K562 (cell line): ENCODE results near the gene EPM2A. TPM values are rescaled to one million over a fixed set of nuclear protein-coding genes. Genes with fewer than 3 reads are reported as not detected.

ENCODE experiments used
- ATAC-seq: fragments of 200-7000 bp; cut with Tn5 transposase; 3 replicates; pipeline ENCODE4 v1.9.1; 2020; ENCODE audit warnings: moderate library complexity
- BruUV-seq: library from RNA; stranded (reverse); fragments of 400-500 nt; replicated peaks from 2 replicates; lab custom pipeline; 2021; lab: Mats Ljungman, UMichigan
- CTCF ChIA-PET: fragments of 300-600 bp; formaldehyde crosslinking; extraction: SDS; loops from one replicate; lab custom pipeline; 2021; ENCODE audit warnings: low intra/inter-chr PET ratio; lab: Yijun Ruan, JAX
- POLR2A ChIA-PET: fragments of 300-600, 350-650 bp; sonication (Branson Sonifier 250); formaldehyde crosslinking; extraction: SDS; loops from one replicate; lab custom pipeline; 2021; ENCODE audit warnings: antibody characterized with exemption, inconsistent platforms; lab: Yijun Ruan, JAX
- DNase-seq, 4 experiments: peaks; one replicate each; pipeline versions ENCODE4 v3.0.0 to v3.0.0-alpha.2; 2011 to 2018; ENCODE audit warnings: low spot score in 3 of 4, mixed read lengths in 3 of 4; ENCODE audit errors: extremely low read depth in 1 of 4
- FAIRE-seq: peaks from 2 replicates; lab custom pipeline; 2011; peaks lifted over from hg19 to GRCh38; lab: Jason Lieb, UNC
- H2AFZ ChIP-seq: 2 replicates; pipeline ENCODE4 v1.6.0; 2011; ENCODE audit warnings: low read depth, low read length, control low read depth, inconsistent platforms
- H3K27ac ChIP-seq: fragments of 200-600 bp; 3 replicates; pipeline ENCODE4 v1.8.0; 2011; ENCODE audit warnings: low read depth, mild to moderate bottlenecking, control low read depth, inconsistent platforms, low read length, moderate library complexity, mixed read lengths; ENCODE audit errors: extremely low read depth
- H3K27me3 ChIP-seq, 2 experiments: fragments of 300-600 bp in 1 of 2; 2 replicates in 1 of 2; 3 replicates in 1 of 2; pipeline versions ENCODE4 v1.6.0 to v1.8.0; 2011; ENCODE audit warnings: inconsistent platforms in 2 of 2, low read length in 2 of 2, mild to moderate bottlenecking in 1 of 2, mixed read lengths in 1 of 2, moderate library complexity in 1 of 2; ENCODE audit not compliant: control insufficient read depth in 2 of 2, insufficient read depth in 2 of 2
- H3K36me3 ChIP-seq: fragments of 300-600 bp; 3 replicates; pipeline ENCODE4 v1.8.0; 2011; ENCODE audit warnings: mild to moderate bottlenecking, low read length, inconsistent platforms; ENCODE audit not compliant: control insufficient read depth, insufficient read depth
- H3K4me1 ChIP-seq, 2 experiments: fragments of 200-600 bp in 1 of 2; replicated peaks in 1 of 2; 2 replicates in 1 of 2; 3 replicates in 1 of 2; pipeline versions ENCODE4 v1.5.1 to v1.8.0; 2011; ENCODE audit warnings: inconsistent platforms in 2 of 2, low read length in 2 of 2, mild to moderate bottlenecking in 1 of 2, mixed read lengths in 1 of 2, moderate library complexity in 1 of 2; ENCODE audit not compliant: control insufficient read depth in 2 of 2, insufficient read depth in 2 of 2
- H3K4me2 ChIP-seq: 2 replicates; pipeline ENCODE4 v1.6.1; 2011; ENCODE audit warnings: low read length, control low read depth, inconsistent platforms, mixed read lengths; ENCODE audit not compliant: insufficient read depth
- H3K4me3 ChIP-seq: fragments of 200-600 bp; sonication (generic), shearing (Covaris generic); 2 replicates; pipeline ENCODE4 v1.5.1; 2016; ENCODE audit warnings: control low read depth, inconsistent platforms
- H3K79me2 ChIP-seq: fragments of 200-600 bp; 3 replicates; pipeline ENCODE4 v1.8.0; 2011; ENCODE audit warnings: low read length, inconsistent platforms; ENCODE audit not compliant: control insufficient read depth, insufficient read depth
- H3K9ac ChIP-seq, 2 experiments: 2 replicates each; pipeline versions ENCODE4 v1.6.0 to v1.6.1; 2011; ENCODE audit warnings: low read depth in 2 of 2, low read length in 2 of 2, control low read depth in 1 of 2, inconsistent platforms in 1 of 2, mild to moderate bottlenecking in 1 of 2, mixed read lengths in 1 of 2; ENCODE audit not compliant: insufficient read depth in 1 of 2
- H3K9me1 ChIP-seq: one replicate; pipeline ENCODE4 v1.6.0; 2011; ENCODE audit warnings: inconsistent platforms, mild to moderate bottlenecking, low read length, moderate library complexity; ENCODE audit not compliant: control insufficient read depth, insufficient read depth
- H3K9me3 ChIP-seq: replicated peaks from 2 replicates; pipeline ENCODE4 v1.5.1; 2011; ENCODE audit warnings: low read depth, low read length, inconsistent platforms; ENCODE audit not compliant: control insufficient read depth, insufficient read depth
- H4K20me1 ChIP-seq: replicated peaks from 2 replicates; pipeline ENCODE4 v1.6.1; 2011; ENCODE audit warnings: low read length, inconsistent platforms, mixed read lengths; ENCODE audit not compliant: control insufficient read depth, insufficient read depth
- COPS2 ChIP-seq: fragments of 450-650 bp; conservative IDR thresholded peaks from 2 replicates; pipeline ENCODE4 v1.6.1; 2016; ENCODE audit warnings: mild to moderate bottlenecking, moderate library complexity
- CREBBP ChIP-seq: IDR thresholded peaks from one replicate; pipeline ENCODE4 v1.6.1; 2012; ENCODE audit warnings: low read depth, mild to moderate bottlenecking, control low read depth, inconsistent platforms, low read length
- HDAC8 ChIP-seq: fragments of 450-650 bp; IDR thresholded peaks from 2 replicates; pipeline ENCODE4 v1.6.1; 2016; ENCODE audit warnings: mild to moderate bottlenecking, missing genetic modification characterization, moderate library complexity, missing compliant biosample characterization
- XRCC4 ChIP-seq: IDR thresholded peaks from one replicate; pipeline ENCODE4 v1.6.1; 2011; ENCODE audit not compliant: insufficient read depth, insufficient read length; ENCODE audit errors: extremely low read depth
- ZNF512 ChIP-seq: IDR thresholded peaks from 2 replicates; pipeline ENCODE4 v1.6.1; 2016; ENCODE audit warnings: missing genetic modification characterization, missing compliant biosample characterization
- WGBS: fragments of 100-300 bp; shearing (Covaris generic); methylation state at CpG from one replicate; pipeline ENCODE4 v1.1.6; 2016; ENCODE audit warnings: low coverage, mixed read lengths; ENCODE audit not compliant: insufficient coverage; ENCODE audit errors: missing lambda C conversion rate; 5-methylcytosine and 5-hydroxymethylcytosine counted together
- in situ Hi-C: fragments of 300-500 bp; cut with MboI; formaldehyde crosslinking; loops from 4 replicates; pipeline ENCODE4 v1.15.0; 2018; ENCODE audit warnings: inconsistent platforms, mixed read lengths
- intact Hi-C: fragments of 100-400 bp; cut with micrococcal nuclease; formaldehyde crosslinking; loops from 2 replicates; pipeline ENCODE4 v1.14.2; 2022
- polyA plus RNA-seq, 8 experiments: library from polyadenylated mRNA; depleted of rRNA in 4 of 8; stranded (reverse) in 5 of 8; unstranded in 3 of 8; fragments of >200 nt; fragmentation: Nextera tagmentation in 2 of 8; fragmentation: Illumina TruSeq in 1 of 8; extraction: Ambion mirVana in 2 of 8; extraction: Trizol in 1 of 8; gene quantifications; 2 replicates each; pipeline versions ENCODE4 v1.2.1 to v1.2.3, GENCODE V29; 2011 to 2014; ENCODE audit warnings: inconsistent platforms in 1 of 8, missing spikeins in 1 of 8
- total RNA-seq, 7 experiments: library from RNA; depleted of rRNA in 6 of 7; stranded (reverse); fragments of >200 nt in 6 of 7; fragmentation: Illumina TruSeq in 2 of 7; extraction: Trizol in 2 of 7; gene quantifications; 2 replicates each; pipeline versions ENCODE4 v1.2.1 to v1.2.3, GENCODE V29; 2011 to 2021; ENCODE audit warnings: low replicate concordance in 1 of 7

The EPM2A gene
- total and polyA plus RNA-seq, 9 of the 15 experiments (the other 6 are each of a cell fraction or from before 2014, with no cell fraction given): 0.35 to 5.3 (median 2.5) TPM

- Histone ChIP-seq H3K9me1 (no peaks in the 10 kb centered on the region), H3K4me3 (no peak overlapping the region), H3K27ac (no peak overlapping the region), H3K4me1 (no peaks in the 10 kb centered on the region), H3K4me2 (no peak overlapping the region), H4K20me1 (no peaks in the 10 kb centered on the region), H3K9me3 (no peaks in the 10 kb centered on the region), H3K9ac (no peak overlapping the region), H3K79me2 (no peaks in the 10 kb centered on the region), H2AFZ (no peak overlapping the region), H3K36me3 (no peaks in the 10 kb centered on the region), H3K27me3 (no peaks in the 10 kb centered on the region)
- TF ChIP-seq HDAC8 (tag) (no peak), COPS2 (no peak), CREBBP (no peak), XRCC4 (no peak), ZNF512 (tag) (no peak)
- WGBS: 0% methylated on average over 3 of the region's 3 CpGs
- intact Hi-C loops: no loop called here
- in situ Hi-C loops: loop anchor here (25.0 kb wide), 1 partner anchor 1056 kb away; no protein-coding TSS in a partner anchor
- BruUV-seq: no TSS peak
- DNase-seq: no peak
- ChIA-PET POLR2A (no interaction called here), CTCF (no interaction called here)
- ATAC-seq: no peak
- no peak for FAIRE-seq
Measured at GRCh38 chr6:145643760-145644159, 91.6 kb downstream of the EPM2A start.
